Measurements from ENCODE around the gene APOL6.
"Not testable (repeated sequence)": the region's sequence is repeated elsewhere in the genome, so short reads cannot be mapped to it uniquely, and the experiment has no call there.

APOL6 gene

GRCh38 chr22:35637254-35637653 is 11.0 kb upstream of the APOL6 start:
- no peak for DNase-seq (ENCODE audit: low read depth in 3 of 3)

- DNase-seq (ENCODE audit: low read depth in 3 of 3), result no peak
Observed at GRCh38 chr22:35638001-35638400, 10.2 kb upstream of the APOL6 start.

- DNase-seq (ENCODE audit: low read depth in 3 of 3), result no peak
Observed at GRCh38 chr22:35638410-35638809, 9.8 kb upstream of the APOL6 start.

GRCh38 chr22:35641494-35642120 is 6.6 kb upstream of the APOL6 start:
- DNase-seq (ENCODE audit: low read depth in 3 of 3), result no peak

GRCh38 chr22:35642305-35642741 is 5.9 kb upstream of the APOL6 start:
- DNase-seq (ENCODE audit: low read depth in 3 of 3), result no peak

GRCh38 chr22:35643991-35644390 is 4.3 kb upstream of the APOL6 start:
- no peak for DNase-seq (ENCODE audit: low read depth in 3 of 3)

- no peak for DNase-seq (ENCODE audit: low read depth in 3 of 3)
Observed at GRCh38 chr22:35645646-35646045, 2.6 kb upstream of the APOL6 start.

GRCh38 chr22:35649026-35649553 is 844 bp downstream of the APOL6 start:
- no peak for DNase-seq (ENCODE audit: low read depth in 3 of 3)

GRCh38 chr22:35649636-35650250 is 1.5 kb downstream of the APOL6 start:
- no peak for DNase-seq (ENCODE audit: low read depth in 3 of 3)

- DNase-seq (ENCODE audit: low read depth in 3 of 3), result no peak
Observed at GRCh38 chr22:35651085-35651484, 2.8 kb downstream of the APOL6 start.

GRCh38 chr22:35653824-35654223 is 5.6 kb downstream of the APOL6 start:
- no peak for DNase-seq (ENCODE audit: low read depth in 3 of 3)

GRCh38 chr22:35656284-35656752 is 8.1 kb downstream of the APOL6 start:
- no peak for DNase-seq (ENCODE audit: low read depth in 3 of 3)

- DNase-seq (ENCODE audit: low read depth in 3 of 3), result no peak
Observed at GRCh38 chr22:35657571-35658312, 9.5 kb downstream of the APOL6 start.

- DNase-seq (ENCODE audit: low read depth in 3 of 3), result no peak
Observed at GRCh38 chr22:35660291-35661127, 12.3 kb downstream of the APOL6 start.

- DNase-seq (ENCODE audit: low read depth in 3 of 3), result no peak
Observed at GRCh38 chr22:35661464-35661863, 13.2 kb downstream of the APOL6 start.

- no peak for DNase-seq (ENCODE audit: low read depth in 3 of 3)
Observed at GRCh38 chr22:35662914-35663313, 14.7 kb downstream of the APOL6 start.

- no peak for DNase-seq (ENCODE audit: low read depth in 3 of 3)
Observed at GRCh38 chr22:35663371-35663770, 15.1 kb downstream of the APOL6 start.

GRCh38 chr22:35664955-35665587 is 16.8 kb downstream of the APOL6 start:
- DNase-seq (ENCODE audit: low read depth in 3 of 3), result no peak

- DNase-seq (ENCODE audit: low read depth in 3 of 3), result not testable (repeated sequence)
Observed at GRCh38 chr22:35666699-35667098, 18.5 kb downstream of the APOL6 start.

- DNase-seq (ENCODE audit: low read depth in 3 of 3), result no peak
Observed at GRCh38 chr22:35674335-35674734, 26.1 kb downstream of the APOL6 start.

- not testable (repeated sequence) for DNase-seq (ENCODE audit: low read depth in 3 of 3)
Observed at GRCh38 chr22:35676065-35676464, 27.8 kb downstream of the APOL6 start.
